ENCODE measurements around the gene HMGXB4.

Gene HMGXB4, protein sequence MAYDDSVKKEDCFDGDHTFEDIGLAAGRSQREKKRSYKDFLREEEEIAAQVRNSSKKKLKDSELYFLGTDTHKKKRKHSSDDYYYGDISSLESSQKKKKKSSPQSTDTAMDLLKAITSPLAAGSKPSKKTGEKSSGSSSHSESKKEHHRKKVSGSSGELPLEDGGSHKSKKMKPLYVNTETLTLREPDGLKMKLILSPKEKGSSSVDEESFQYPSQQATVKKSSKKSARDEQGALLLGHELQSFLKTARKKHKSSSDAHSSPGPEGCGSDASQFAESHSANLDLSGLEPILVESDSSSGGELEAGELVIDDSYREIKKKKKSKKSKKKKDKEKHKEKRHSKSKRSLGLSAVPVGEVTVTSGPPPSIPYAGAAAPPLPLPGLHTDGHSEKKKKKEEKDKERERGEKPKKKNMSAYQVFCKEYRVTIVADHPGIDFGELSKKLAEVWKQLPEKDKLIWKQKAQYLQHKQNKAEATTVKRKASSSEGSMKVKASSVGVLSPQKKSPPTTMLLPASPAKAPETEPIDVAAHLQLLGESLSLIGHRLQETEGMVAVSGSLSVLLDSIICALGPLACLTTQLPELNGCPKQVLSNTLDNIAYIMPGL

DNA sequence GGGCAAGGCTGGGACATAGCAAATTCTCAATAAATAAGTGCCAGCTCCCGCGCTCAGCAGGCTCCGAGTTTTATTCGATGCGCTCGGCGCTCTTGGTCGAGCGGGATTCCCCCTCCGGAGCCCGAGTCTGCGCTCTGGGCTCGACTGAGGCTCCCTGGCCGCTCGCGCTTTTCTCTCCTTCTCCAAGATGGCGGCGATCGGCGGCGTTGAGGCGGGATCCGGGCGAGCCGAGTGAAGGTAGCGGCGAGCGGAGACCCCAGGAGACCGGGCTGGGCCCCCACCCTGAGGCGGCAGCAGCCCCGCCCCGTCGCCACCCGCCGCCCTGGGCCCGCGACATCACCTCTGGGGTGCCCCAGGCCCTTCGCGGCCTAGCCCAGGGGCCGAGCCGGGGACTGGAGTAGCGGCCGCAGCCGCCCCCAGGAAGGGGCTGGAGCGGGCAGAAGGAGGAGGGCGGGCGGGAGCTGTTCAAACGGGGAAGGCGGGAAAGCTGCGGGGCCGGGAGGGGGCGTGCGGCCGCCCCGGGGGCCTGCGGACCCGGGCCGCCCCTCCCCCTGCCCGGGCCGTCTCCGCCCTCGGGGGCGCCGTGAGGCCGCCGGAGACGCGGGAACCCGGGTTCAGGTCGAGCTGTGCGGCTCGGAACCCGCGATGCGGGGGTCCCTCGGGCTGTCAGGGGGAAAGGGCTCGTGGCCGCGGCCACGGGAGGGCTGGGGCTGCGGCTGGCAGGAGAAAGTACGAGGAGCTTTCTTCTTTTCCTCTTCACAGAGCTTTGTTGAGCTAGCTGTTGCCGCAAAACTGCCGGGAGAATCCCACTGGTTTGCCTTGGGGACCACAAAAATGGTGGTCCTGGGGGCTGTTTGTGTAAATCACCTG lies at the start of gene HMGXB4:
Gene HMGXB4 (plus strand): TSS at position 173 of the 870 bp plus-strand sequence. CDS start 4,898 bp downstream, outside the sequence.
- Mint-ChIP-seq H3K36me3 (ENCODE audit: insufficient read depth) (peaks cover 11% of the 10 kb centered on the region), H3K4me1 (peaks cover 26% of the 10 kb centered on the region), H3K27me3 (no peaks in the 10 kb centered on the region), H3K9me3 (no peaks in the 10 kb centered on the region), H3K27ac (ENCODE audit: low read depth) (peak within 1 kb of the TSS; percentile 87), H3K4me3 (peak within 1 kb of the TSS; percentile 84)
- DNase-seq (ENCODE audit: low spot score in 2 of 2) (peak; percentile 74 to 78), ATAC-seq (replicated peaks; ENCODE audit: extremely low read depth, poor library complexity, severe bottlenecking) (peak; percentile 95)

DNA sequence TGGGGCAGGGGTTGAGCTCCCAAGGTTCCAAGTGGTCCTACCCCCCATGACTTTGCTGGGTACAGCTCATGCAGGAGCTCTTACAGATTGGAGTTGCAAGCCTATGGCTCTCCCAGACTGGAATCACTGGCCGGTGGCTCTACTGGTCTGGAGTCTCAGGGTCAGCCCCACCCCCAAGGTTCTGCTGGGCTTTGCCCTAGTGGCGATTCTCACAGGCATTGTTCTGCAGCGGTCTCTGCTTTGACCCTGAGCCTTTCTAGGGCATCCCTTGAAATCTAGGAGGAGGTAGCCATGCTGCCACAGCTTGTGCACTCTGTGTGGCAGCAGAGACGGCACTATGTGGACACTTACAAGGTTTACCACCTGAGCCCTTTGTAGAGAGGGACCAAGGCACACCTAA lies 49.3 kb upstream of the HMGXB4 start:
- Mint-ChIP-seq H3K36me3 (ENCODE audit: insufficient read depth) (no peaks in the 10 kb centered on the region), H3K27ac (ENCODE audit: low read depth) (no peak overlapping the region), H3K4me1 (no peaks in the 10 kb centered on the region), H3K9me3 (no peaks in the 10 kb centered on the region), H3K4me3 (no peak overlapping the region), H3K27me3 (peaks cover 61% of the 10 kb centered on the region)
- ATAC-seq (replicated peaks; ENCODE audit: extremely low read depth, poor library complexity, severe bottlenecking) (no peak), DNase-seq (ENCODE audit: low spot score in 2 of 2) (no peak)

DNA sequence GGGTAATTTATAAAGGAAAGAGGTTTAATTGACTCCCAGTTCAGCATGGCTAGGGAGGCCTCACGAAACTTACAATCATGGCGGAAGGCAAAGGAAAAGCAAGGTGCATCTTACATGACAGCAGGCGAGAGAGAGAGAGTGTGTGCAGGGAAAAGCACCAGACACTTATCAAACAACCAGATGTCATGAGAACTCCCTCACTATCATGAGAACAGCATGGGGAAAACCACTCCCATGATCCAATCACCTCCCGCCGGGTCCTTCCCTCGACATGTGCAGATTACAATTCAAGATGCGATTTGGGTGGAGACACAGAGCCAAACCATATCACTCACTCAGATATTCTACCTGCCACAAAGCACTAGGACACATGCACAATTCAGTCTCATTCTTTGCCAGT lies 48.1 kb upstream of the HMGXB4 start:
- ATAC-seq (replicated peaks; ENCODE audit: extremely low read depth, poor library complexity, severe bottlenecking) (no peak), DNase-seq (ENCODE audit: low spot score in 2 of 2) (no peak)
- Mint-ChIP-seq H3K36me3 (ENCODE audit: insufficient read depth) (no peaks in the 10 kb centered on the region), H3K27ac (ENCODE audit: low read depth) (no peak overlapping the region), H3K4me1 (no peaks in the 10 kb centered on the region), H3K27me3 (peaks cover 73% of the 10 kb centered on the region), H3K9me3 (no peaks in the 10 kb centered on the region), H3K4me3 (no peak overlapping the region)

DNA sequence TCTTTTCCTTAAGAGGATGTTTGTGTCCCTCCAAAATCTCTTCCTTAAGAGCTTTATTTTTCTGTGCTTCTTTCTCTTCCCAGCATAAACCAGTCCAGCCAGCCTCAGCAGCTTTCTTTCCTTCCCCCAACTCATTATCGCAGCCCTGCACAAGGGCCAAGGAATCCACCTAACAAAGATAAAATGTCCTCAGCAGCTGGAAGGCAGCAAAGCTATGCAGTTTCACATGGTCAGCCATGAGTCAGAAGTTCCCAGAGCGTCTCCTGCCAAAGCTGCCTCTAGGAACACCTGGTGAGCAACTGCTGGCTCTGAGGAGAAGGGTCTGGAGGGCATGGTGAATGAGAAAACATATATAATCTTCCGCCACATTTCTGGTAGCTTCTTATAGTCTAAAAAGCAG lies 45.3 kb upstream of the HMGXB4 start:
- H3K27me3 Mint-ChIP-seq = peaks cover 69% of the 10 kb centered on the region
- H3K4me1 Mint-ChIP-seq = no peaks in the 10 kb centered on the region
- ATAC-seq (replicated peaks; ENCODE audit: extremely low read depth, poor library complexity, severe bottlenecking) (no peak), DNase-seq (ENCODE audit: low spot score in 2 of 2) (no peak)
- H3K4me3 Mint-ChIP-seq = no peak overlapping the region
- H3K27ac Mint-ChIP-seq (ENCODE audit: low read depth) = no peak overlapping the region
- H3K9me3 Mint-ChIP-seq = no peaks in the 10 kb centered on the region
- no peaks in the 10 kb centered on the region for H3K36me3 Mint-ChIP-seq (ENCODE audit: insufficient read depth)

DNA sequence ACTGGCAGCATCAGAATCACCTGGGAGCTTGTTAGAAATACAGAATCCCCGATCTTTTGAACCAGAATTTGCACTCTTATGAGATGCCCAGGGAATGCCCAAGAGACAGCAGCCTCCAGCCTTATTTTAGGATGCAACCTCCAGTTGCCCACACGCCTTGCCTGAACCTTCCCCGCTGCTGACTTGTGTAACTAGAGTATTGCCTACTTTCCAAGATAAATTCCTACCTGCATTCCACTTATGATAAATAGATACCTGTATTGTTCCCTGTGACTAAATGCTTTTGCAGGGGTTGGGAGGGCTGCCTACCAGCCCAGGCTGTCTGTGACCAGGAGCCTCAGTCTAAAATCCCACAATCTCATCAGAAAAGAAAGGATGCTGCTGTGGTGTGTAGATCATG lies 44.3 kb upstream of the HMGXB4 start:
- no peaks in the 10 kb centered on the region for H3K9me3 Mint-ChIP-seq
- no peak overlapping the region for H3K4me3 Mint-ChIP-seq
- DNase-seq (ENCODE audit: low spot score in 2 of 2) (no peak), ATAC-seq (replicated peaks; ENCODE audit: extremely low read depth, poor library complexity, severe bottlenecking) (no peak)
- H3K4me1 Mint-ChIP-seq = no peaks in the 10 kb centered on the region
- H3K36me3 Mint-ChIP-seq (ENCODE audit: insufficient read depth) = no peaks in the 10 kb centered on the region
- H3K27ac Mint-ChIP-seq (ENCODE audit: low read depth) = no peak overlapping the region
- H3K27me3 Mint-ChIP-seq = peaks cover 59% of the 10 kb centered on the region

DNA sequence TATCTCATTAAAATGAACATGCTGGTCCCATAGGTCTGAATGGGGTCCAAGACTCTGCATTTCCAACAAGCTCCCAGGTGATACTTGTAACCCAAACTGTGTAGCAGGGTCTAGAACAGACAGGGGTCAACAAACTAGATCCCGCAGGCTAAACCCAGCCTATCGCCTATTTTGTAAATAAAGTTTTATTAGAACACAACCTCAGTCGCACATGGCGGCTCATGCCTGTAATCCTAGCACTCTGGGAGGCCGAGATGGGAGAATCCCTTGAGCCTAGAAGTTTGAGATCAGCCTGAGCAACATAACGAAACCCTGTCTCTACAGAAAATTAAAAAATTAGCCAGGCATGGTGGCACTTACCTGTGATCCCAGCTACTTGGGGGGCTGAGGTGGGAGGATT lies 42.3 kb upstream of the HMGXB4 start:
- Mint-ChIP-seq H3K9me3 (no peaks in the 10 kb centered on the region), H3K27ac (ENCODE audit: low read depth) (no peak overlapping the region), H3K27me3 (peaks cover 40% of the 10 kb centered on the region), H3K36me3 (ENCODE audit: insufficient read depth) (no peaks in the 10 kb centered on the region), H3K4me1 (no peaks in the 10 kb centered on the region), H3K4me3 (no peak overlapping the region)
- no peak for DNase-seq (ENCODE audit: low spot score in 2 of 2)
- no peak for ATAC-seq (replicated peaks; ENCODE audit: extremely low read depth, poor library complexity, severe bottlenecking)

DNA sequence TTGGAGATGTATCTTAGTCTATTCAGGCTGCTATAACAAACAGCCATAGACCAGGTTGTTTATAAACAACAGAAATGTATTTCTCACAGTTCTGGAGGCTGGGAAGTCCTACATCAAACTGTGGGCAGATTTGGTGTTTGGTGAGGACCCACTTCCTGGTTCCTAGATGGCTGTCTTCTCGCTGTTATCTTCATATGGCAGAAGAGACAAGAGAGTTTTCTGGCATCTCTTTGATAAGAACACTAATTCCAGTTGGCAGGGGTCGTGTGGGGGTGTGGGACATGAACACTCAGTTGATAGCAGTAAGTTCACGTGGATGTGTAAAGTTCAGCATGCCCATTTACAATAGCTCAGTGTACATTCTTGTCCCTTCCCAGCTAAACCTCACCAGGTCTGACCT lies 41.3 kb upstream of the HMGXB4 start:
- Mint-ChIP-seq H3K4me1 (no peaks in the 10 kb centered on the region), H3K4me3 (no peak overlapping the region)
- ATAC-seq (replicated peaks; ENCODE audit: extremely low read depth, poor library complexity, severe bottlenecking) = no peak

DNA sequence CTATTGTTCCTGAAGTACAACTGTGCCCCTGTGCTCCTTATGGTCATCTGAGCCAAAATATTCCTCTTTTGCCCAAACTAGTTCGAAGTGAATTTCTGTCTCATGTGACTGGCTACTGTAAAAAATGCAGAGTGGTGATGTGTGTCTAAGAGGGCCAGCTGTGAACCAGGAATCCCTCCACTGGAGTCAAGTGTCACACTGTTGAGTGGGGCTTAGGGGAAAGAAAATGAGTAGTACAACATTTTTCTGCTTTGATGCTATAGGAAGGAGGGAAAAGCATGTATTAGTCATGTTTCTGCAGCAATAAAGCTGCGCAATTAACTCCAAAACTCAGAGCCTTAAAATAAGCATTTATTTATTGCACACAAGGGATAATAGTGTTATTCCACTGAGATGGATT lies 39.8 kb upstream of the HMGXB4 start:
- Mint-ChIP-seq H3K27me3 (peaks cover 35% of the 10 kb centered on the region), H3K9me3 (no peaks in the 10 kb centered on the region), H3K27ac (ENCODE audit: low read depth) (no peak overlapping the region), H3K36me3 (ENCODE audit: insufficient read depth) (no peaks in the 10 kb centered on the region), H3K4me3 (no peak overlapping the region), H3K4me1 (no peaks in the 10 kb centered on the region)
- DNase-seq (ENCODE audit: low spot score in 2 of 2) = no peak
- ATAC-seq (replicated peaks; ENCODE audit: extremely low read depth, poor library complexity, severe bottlenecking) = no peak

More for the DNA sequence above, 41.3 kb upstream of the HMGXB4 start:
- H3K36me3 Mint-ChIP-seq (ENCODE audit: insufficient read depth) = no peaks in the 10 kb centered on the region
- no peaks in the 10 kb centered on the region for H3K9me3 Mint-ChIP-seq
- DNase-seq (ENCODE audit: low spot score in 2 of 2) = no peak
- H3K27ac Mint-ChIP-seq (ENCODE audit: low read depth) = no peak overlapping the region
- H3K27me3 Mint-ChIP-seq = peaks cover 42% of the 10 kb centered on the region

DNA sequence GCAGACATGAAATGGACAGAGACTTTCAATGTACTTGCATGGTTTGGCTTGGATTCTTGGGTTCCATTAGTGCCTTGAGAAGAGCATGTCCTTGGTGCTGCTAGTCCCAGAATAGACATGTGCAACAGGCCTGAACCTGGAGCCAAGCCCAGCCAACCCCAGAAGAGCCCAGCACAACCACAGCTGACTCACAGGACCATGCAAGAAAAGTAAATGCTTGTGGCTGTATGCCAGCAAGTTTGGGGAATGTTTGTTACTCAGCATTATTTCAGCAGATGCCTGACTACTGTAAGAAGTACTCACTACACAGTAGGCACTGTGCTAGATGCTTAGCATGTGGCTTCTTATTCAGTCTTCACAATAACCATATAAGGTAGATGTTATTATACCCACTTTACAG lies 39.2 kb upstream of the HMGXB4 start:
- no peaks in the 10 kb centered on the region for H3K36me3 Mint-ChIP-seq (ENCODE audit: insufficient read depth)
- H3K9me3 Mint-ChIP-seq = no peaks in the 10 kb centered on the region
- H3K4me1 Mint-ChIP-seq = no peaks in the 10 kb centered on the region
- H3K27me3 Mint-ChIP-seq = peaks cover 35% of the 10 kb centered on the region
- DNase-seq (ENCODE audit: low spot score in 2 of 2) (no peak), ATAC-seq (replicated peaks; ENCODE audit: extremely low read depth, poor library complexity, severe bottlenecking) (no peak)
- no peak overlapping the region for H3K27ac Mint-ChIP-seq (ENCODE audit: low read depth)
- H3K4me3 Mint-ChIP-seq = no peak overlapping the region

DNA sequence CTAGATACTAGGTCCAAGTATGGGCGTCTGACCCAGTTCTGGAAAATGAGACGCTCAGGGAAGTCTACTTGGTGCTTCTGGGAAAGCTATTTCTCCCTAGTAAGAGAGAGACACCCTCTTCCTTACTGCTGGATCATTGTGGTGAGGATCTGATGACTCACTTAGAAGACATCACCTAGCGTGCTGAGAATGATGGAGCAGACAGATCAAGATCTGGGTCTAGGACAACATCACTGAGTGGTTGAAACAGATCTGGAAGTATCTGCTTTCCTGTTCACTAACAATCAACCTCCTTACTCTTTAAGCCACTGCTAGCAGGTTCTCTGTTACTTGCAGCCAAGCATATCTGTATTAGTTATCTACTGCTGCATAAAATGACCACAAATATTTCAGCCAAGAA lies 38.3 kb upstream of the HMGXB4 start:
- ATAC-seq (replicated peaks; ENCODE audit: extremely low read depth, poor library complexity, severe bottlenecking) = no peak
- H3K27me3 Mint-ChIP-seq = peaks cover 27% of the 10 kb centered on the region
- H3K9me3 Mint-ChIP-seq = no peaks in the 10 kb centered on the region
- no peaks in the 10 kb centered on the region for H3K4me1 Mint-ChIP-seq
- H3K4me3 Mint-ChIP-seq = no peak overlapping the region
- H3K27ac Mint-ChIP-seq (ENCODE audit: low read depth) = no peak overlapping the region
- H3K36me3 Mint-ChIP-seq (ENCODE audit: insufficient read depth) = no peaks in the 10 kb centered on the region
- DNase-seq (ENCODE audit: low spot score in 2 of 2) = no peak

DNA sequence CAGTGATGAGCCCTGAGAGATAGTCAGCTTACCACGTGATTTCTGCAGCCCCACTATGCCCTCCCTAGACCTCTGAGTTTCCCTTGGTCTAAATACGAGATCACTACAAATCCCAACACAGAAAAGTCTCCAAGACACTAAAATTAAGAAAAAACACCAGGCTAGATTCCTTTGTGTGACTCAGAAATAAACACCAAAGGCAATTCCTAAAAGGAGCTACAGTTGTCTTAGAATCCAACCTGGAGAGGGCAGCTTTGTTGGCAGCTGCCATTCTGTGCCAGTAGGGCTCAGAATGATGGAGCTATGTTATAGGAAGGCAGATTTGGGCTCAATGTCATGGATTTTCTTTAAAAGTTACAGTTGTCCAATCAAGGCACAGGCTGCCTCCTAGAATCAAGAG lies 37.1 kb upstream of the HMGXB4 start:
- ATAC-seq (replicated peaks; ENCODE audit: extremely low read depth, poor library complexity, severe bottlenecking) (no peak), DNase-seq (ENCODE audit: low spot score in 2 of 2) (no peak)
- H3K27me3 Mint-ChIP-seq = peaks cover 33% of the 10 kb centered on the region
- H3K4me1 Mint-ChIP-seq = no peaks in the 10 kb centered on the region
- no peak overlapping the region for H3K27ac Mint-ChIP-seq (ENCODE audit: low read depth)
- H3K9me3 Mint-ChIP-seq = no peaks in the 10 kb centered on the region
- no peak overlapping the region for H3K4me3 Mint-ChIP-seq
- no peaks in the 10 kb centered on the region for H3K36me3 Mint-ChIP-seq (ENCODE audit: insufficient read depth)

DNA sequence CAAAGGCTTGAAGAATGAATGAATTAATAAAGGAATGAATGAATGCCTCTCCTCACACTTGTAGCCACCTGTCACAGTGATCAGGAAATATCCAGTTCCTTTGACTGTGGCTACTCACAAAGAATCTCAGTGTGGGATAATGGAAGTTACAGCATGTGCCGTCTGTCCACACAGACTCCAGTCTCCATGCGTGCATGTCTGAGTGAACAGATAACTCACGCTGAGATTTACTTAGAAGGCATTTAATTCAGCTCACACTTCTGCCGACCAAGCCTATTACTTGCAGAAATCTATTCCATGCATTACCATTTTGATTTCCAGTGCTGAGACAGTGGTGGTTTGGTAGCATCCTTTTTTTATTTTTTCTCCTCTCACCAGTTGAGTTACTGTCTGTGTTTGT lies 32.3 kb upstream of the HMGXB4 start:
- H3K4me1 Mint-ChIP-seq = no peaks in the 10 kb centered on the region
- H3K36me3 Mint-ChIP-seq (ENCODE audit: insufficient read depth) = peaks cover 2% of the 10 kb centered on the region
- H3K27ac Mint-ChIP-seq (ENCODE audit: low read depth) = no peak overlapping the region
- H3K9me3 Mint-ChIP-seq = no peaks in the 10 kb centered on the region
- H3K27me3 Mint-ChIP-seq = peaks cover 78% of the 10 kb centered on the region
- no peak for ATAC-seq (replicated peaks; ENCODE audit: extremely low read depth, poor library complexity, severe bottlenecking)
- no peak overlapping the region for H3K4me3 Mint-ChIP-seq
- no peak for DNase-seq (ENCODE audit: low spot score in 2 of 2)

All from central memory CD8-positive, alpha-beta T cell (primary cell).